AG09309 (cell line): ENCODE data around the gene GABRB1.

Experiments used
- DNase-seq: peaks from one replicate; pipeline ENCODE4 v3.0.0-alpha.2; 2010; ENCODE audit warnings: low read depth
- H3K4me3 ChIP-seq: 2 replicates; pipeline ENCODE4 v1.5.1; 2011; ENCODE audit warnings: mild to moderate bottlenecking, low read depth, low read length, moderate library complexity; ENCODE audit not compliant: control insufficient read depth
- TF ChIP-seq, protein P1 (sequence below): IDR thresholded peaks from 2 replicates; pipeline ENCODE4 v1.5.1; 2011; ENCODE audit warnings: mild to moderate bottlenecking, low read depth, low read length, inconsistent platforms; ENCODE audit not compliant: insufficient read depth, control insufficient read depth; ENCODE audit errors: missing control alignments

The GABRB1 gene

DNA sequence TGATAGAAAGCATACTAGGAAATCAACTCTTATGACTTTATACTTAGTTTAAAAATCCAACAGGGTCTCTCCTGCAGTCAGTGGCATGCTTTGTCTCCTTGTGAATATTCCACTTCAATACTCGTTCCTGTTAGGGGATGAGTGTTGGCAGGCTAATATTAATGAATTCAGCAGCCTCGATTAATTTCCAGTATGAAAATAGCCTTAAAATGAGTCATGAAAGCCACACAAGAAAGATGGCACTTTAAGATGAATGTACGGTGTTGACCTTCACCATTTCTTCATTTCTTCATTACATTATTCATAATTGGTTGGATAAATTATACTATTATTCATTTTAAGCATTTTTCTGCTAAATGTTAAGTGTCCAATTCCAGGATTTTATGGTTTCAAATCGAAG is 29.2 kb downstream of the GABRB1 start:
- no peak overlapping the region for H3K4me3 ChIP-seq
- DNase-seq, result no peak
- TF ChIP-seq, protein P1, sequence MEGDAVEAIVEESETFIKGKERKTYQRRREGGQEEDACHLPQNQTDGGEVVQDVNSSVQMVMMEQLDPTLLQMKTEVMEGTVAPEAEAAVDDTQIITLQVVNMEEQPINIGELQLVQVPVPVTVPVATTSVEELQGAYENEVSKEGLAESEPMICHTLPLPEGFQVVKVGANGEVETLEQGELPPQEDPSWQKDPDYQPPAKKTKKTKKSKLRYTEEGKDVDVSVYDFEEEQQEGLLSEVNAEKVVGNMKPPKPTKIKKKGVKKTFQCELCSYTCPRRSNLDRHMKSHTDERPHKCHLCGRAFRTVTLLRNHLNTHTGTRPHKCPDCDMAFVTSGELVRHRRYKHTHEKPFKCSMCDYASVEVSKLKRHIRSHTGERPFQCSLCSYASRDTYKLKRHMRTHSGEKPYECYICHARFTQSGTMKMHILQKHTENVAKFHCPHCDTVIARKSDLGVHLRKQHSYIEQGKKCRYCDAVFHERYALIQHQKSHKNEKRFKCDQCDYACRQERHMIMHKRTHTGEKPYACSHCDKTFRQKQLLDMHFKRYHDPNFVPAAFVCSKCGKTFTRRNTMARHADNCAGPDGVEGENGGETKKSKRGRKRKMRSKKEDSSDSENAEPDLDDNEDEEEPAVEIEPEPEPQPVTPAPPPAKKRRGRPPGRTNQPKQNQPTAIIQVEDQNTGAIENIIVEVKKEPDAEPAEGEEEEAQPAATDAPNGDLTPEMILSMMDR, result no peak

DNA sequence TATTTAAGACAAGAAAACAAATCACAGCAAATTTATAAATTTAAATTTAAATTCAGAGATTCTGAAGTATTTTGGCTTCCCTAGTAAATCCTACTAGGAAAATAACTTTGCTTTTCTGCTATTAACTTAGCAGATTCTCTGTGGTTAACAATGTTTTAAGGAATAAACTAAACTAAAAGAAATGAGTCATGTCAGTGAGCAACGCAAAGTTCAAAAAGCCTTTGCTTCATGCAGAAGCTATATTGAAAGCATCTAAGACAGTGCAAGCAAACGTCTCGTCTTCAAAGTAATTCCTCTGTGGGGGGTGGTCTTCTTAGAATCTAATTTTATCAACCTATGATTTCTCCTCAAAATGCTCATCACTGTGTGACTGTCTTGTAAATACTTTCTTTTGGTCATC is 30.1 kb downstream of the GABRB1 start:
- no peak for DNase-seq
- TF ChIP-seq, protein P1, result no peak

DNA sequence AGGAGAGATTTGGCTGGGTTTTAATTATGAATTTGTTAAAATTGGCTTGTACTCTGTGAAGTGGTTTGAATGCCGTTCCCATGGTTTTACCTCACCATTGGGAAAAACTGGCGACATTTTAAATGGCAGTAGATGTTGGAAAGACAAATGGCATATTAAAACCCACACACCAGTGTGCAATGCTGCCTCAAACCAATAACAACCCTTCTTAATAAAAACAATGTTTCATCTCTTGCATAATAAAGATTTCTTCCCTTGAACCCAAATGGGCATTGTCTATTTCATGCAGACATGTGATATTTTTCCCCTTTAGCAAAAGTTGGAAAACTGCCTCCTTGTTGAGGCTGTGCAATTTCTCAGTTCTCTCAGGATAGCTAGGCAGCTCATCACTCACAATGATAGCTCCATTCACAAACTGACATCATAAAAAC is 33.7 kb downstream of the GABRB1 start:
- H3K4me3 ChIP-seq, result no peak overlapping the region
- no peak for DNase-seq
- TF ChIP-seq, protein P1, result no peak

More for the DNA sequence above, 30.1 kb downstream of the GABRB1 start:
- H3K4me3 ChIP-seq, result no peak overlapping the region

DNA sequence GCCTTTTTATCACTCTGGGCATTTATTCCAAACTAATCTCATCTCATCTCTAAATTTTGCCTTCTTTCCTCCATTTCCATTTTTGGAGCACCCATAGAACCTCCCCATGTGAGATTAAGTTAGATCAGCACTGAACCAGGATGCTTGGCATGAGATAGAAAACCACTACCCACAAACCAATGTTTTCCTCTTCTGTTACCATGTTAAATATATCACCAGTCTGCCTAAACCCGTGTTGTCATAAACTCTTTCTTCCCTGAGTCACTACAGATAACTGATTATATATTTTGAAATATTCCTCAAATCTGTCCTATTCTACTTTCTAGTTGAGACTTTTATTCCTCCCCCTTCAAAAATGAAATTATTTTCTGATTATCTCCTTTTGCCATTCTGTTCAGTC is 37.6 kb downstream of the GABRB1 start:
- H3K4me3 ChIP-seq, result no peak overlapping the region
- DNase-seq, result no peak
- TF ChIP-seq, protein P1, result no peak

DNA sequence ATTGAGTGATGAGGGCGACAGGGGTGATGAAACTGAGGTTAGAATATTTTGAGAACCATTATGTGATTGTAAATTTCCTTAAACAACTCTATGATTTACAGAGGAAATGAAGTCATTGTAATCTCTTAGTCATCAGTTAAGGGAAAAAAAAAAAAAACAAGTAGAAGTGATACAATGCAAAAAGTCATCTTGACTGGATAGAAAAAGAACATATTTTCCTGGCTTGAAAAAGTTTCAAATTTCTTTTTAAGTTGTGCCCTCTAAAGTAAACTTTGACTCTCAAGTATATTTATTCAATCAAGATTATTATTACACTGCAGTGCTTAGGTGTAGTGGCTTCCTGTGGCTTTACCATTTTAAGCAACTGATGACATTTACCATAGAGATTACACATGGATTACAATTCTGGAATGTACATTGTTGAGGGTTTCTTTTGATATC is 40.6 kb downstream of the GABRB1 start:
- H3K4me3 ChIP-seq, result no peak overlapping the region
- DNase-seq, result no peak
- TF ChIP-seq, protein P1, result no peak

DNA sequence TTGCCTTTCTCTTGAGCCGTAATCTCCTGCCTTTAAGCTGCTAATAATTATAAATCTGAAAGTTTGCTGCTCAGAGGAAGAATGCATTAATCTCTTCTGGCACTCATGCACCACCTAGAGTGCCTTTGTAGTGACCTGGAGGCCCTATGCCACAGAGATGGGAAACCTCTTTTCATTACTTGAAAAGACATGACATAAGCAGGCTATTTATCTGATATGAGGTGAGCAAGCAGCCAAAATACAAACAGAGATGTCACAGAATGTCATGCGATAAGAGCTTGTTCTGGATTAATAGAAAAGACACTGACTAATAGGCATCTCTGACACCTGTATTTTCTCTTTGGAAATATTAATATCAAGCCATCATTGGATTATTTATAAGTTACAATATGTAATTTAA is 42.3 kb downstream of the GABRB1 start:
- DNase-seq, result no peak
- H3K4me3 ChIP-seq, result no peak overlapping the region
- TF ChIP-seq, protein P1, result no peak

DNA sequence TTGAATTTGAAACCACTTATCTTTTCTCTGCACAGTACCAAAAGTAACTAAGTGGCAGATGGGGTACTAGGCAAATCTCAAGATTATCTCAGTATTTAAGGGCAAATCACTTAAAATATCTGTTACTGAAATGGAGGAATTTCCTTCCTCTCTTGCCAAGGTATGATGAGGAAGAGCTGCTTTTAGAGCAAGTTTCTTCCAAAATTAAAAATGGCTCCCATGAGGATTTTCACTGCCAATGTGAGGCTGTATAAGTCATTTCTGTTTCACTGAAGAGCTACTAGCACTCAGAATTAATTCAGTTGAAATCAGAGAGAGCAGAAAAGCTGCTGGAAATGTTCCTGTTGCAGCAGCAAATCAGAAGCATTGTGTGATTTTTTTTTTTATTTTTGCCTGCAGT is 43.4 kb downstream of the GABRB1 start:
- no peak overlapping the region for H3K4me3 ChIP-seq
- DNase-seq, result no peak
- TF ChIP-seq, protein P1, result no peak
